Osteocyte (in vitro differentiated cells): ENCODE results near the gene LGR5. TPM values are rescaled to one million over a fixed set of nuclear protein-coding genes. Genes with fewer than 3 reads are reported as not detected.
A peak's percentile ranks its signal among the peaks of the same experiment; 100 is the strongest.

Experiments used
- DNase-seq: peaks from one replicate; pipeline ENCODE4 v3.0.0; 2021; ENCODE audit warnings: mixed read lengths; ENCODE audit not compliant: unreplicated experiment; ENCODE audit errors: extremely low spot score
- H3K27ac Mint-ChIP-seq: one replicate; pipeline ENCODE4 v1.8.0; 2021; ENCODE audit warnings: mild to moderate bottlenecking, mixed read lengths; ENCODE audit not compliant: unreplicated experiment
- H3K27me3 Mint-ChIP-seq: one replicate; pipeline ENCODE4 v1.8.0; 2021; ENCODE audit warnings: mixed read lengths; ENCODE audit not compliant: unreplicated experiment
- H3K36me3 Mint-ChIP-seq: one replicate; pipeline ENCODE4 v1.8.0; 2021; ENCODE audit warnings: mixed read lengths; ENCODE audit not compliant: unreplicated experiment
- H3K4me1 Mint-ChIP-seq: one replicate; pipeline ENCODE4 v1.8.0; 2021; ENCODE audit warnings: mixed read lengths; ENCODE audit not compliant: unreplicated experiment
- H3K4me3 Mint-ChIP-seq: one replicate; pipeline ENCODE4 v1.8.0; 2021; ENCODE audit warnings: mild to moderate bottlenecking, moderate library complexity, mixed read lengths; ENCODE audit not compliant: unreplicated experiment
- H3K9me3 Mint-ChIP-seq: one replicate; pipeline ENCODE4 v1.8.0; 2021; ENCODE audit warnings: mixed read lengths; ENCODE audit not compliant: unreplicated experiment
- total RNA-seq: library from RNA; stranded (reverse); gene quantifications from 2 replicates; pipeline ENCODE4 v1.2.1, GENCODE V29; 2021
- TF ChIP-seq, protein P1 (sequence below): fragments of 200-600 bp; sonication (generic); IDR thresholded peaks from 2 replicates; pipeline ENCODE4 v1.5.0; 2021; ENCODE audit warnings: antibody characterized with exemption, mild to moderate bottlenecking, moderate library complexity

The LGR5 gene
- total RNA-seq, 1 donor from 2014 or later: 55.8 TPM

DNA sequence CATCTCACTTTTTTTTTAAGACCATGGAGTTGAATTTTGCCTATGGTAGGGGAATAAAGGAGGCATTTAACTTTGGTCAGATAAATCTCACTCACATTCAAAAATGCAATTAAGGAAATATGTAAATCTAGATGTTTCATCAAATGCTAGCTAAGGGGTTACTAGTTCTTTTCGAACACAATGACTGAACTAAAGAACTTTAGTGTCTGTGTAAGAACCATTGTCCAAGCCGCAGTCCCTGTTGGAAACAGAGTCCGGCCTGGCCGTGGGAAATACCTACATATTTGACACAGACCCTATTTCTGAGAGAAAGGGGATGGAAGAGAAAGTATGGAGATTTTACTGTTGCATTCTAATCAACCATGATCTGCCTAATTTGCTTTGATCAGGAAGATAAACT, 17.4 kb downstream of the LGR5 start:
- Mint-ChIP-seq H3K9me3 (no peaks in the 10 kb centered on the region), H3K27me3 (no peaks in the 10 kb centered on the region), H3K4me3 (no peak overlapping the region), H3K36me3 (peaks cover 19% of the 10 kb centered on the region), H3K27ac (no peak overlapping the region), H3K4me1 (peaks cover 2% of the 10 kb centered on the region)
- DNase-seq: no peak
- TF ChIP-seq, protein P1, sequence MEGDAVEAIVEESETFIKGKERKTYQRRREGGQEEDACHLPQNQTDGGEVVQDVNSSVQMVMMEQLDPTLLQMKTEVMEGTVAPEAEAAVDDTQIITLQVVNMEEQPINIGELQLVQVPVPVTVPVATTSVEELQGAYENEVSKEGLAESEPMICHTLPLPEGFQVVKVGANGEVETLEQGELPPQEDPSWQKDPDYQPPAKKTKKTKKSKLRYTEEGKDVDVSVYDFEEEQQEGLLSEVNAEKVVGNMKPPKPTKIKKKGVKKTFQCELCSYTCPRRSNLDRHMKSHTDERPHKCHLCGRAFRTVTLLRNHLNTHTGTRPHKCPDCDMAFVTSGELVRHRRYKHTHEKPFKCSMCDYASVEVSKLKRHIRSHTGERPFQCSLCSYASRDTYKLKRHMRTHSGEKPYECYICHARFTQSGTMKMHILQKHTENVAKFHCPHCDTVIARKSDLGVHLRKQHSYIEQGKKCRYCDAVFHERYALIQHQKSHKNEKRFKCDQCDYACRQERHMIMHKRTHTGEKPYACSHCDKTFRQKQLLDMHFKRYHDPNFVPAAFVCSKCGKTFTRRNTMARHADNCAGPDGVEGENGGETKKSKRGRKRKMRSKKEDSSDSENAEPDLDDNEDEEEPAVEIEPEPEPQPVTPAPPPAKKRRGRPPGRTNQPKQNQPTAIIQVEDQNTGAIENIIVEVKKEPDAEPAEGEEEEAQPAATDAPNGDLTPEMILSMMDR: no peak

DNA sequence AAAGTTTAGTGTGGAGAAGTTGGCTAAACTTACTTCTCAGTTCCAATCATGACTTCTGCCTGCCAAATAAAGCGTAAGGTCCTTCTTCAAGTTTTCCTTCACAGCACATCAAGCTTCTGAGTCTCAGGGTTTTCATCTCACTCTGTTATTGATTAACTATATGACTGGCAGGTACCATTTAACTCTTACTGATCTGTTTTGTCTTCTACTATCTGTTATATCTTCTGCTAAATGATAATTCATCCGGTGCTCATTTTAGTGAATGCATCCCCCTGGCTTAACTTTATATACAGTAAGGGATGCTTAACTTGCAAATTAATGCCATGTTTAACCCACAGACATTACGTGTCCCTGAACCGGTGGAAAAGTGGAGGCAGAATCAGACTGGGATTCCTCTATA, 20.7 kb downstream of the LGR5 start:
- Mint-ChIP-seq H3K36me3 (peaks cover 8% of the 10 kb centered on the region), H3K9me3 (no peaks in the 10 kb centered on the region), H3K27ac (no peak overlapping the region), H3K4me1 (peaks cover 11% of the 10 kb centered on the region), H3K27me3 (no peaks in the 10 kb centered on the region), H3K4me3 (no peak overlapping the region)
- TF ChIP-seq, protein P1: no peak
- DNase-seq: no peak

DNA sequence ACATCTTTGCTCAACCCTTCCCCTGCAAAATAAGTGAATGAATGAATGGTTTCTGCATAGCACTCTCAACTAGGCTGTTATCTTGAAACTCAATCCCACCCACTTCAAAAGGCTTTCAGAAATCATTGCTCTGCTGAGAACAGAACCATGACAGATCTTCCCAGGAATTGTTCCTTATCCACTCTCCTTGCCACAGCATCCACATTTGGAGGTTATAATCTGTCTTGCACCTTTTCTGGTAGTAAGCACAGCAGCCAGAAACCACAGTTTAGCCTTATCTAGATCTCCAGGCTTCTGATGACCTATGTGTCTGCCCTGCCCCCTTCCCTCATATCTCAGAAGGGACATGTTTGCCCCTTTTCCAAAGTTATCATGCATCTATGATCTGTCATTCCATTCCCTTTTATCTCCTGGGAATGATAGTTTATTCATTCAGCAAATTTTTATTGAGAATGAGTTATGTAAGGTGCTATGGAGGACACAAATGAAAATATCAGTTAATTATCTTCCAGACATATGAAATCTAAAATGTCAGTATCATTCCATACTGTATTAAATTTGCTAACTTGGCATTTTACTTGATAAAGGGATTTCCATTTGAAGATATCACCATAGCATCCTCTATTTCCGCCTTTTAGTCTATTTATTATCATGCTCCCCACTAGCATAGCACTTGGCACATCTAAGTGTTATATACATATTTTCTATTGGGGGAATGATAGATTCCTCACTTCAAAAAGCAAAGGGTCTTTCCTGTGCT, 21.4 kb downstream of the LGR5 start:
- no peaks in the 10 kb centered on the region for H3K9me3 Mint-ChIP-seq
- H3K36me3 Mint-ChIP-seq: peaks cover 13% of the 10 kb centered on the region
- peaks cover 18% of the 10 kb centered on the region for H3K4me1 Mint-ChIP-seq
- DNase-seq: no peak
- no peak overlapping the region for H3K4me3 Mint-ChIP-seq
- no peak overlapping the region for H3K27ac Mint-ChIP-seq
- TF ChIP-seq, protein P1: no peak
- H3K27me3 Mint-ChIP-seq: no peaks in the 10 kb centered on the region

DNA sequence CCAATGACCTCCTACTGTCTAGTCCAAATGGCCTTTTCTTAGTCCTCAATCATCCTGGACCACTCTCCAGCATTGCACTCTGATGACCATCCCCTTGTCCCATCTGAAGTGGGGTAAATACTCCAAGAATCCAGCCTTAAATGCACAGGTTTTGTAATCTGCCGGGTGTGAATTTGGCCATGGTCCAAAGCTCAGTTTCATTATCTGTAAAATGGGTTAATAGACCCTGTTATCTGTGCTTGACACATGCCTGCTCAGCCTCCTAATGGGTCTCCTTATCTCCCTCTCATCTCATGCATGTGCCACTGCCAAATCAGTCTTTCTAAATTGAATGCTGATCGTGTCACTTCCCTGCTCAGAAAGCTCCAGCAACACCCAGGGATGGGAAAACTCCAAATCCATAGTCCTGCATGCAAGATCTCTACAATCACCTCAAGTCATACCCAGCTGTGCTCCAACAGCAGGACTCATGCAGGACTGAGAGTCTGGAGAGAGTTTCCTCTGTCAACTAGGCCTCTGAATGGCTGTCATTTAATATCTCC, 22.3 kb downstream of the LGR5 start:
- H3K4me3 Mint-ChIP-seq: no peak overlapping the region
- peaks cover 17% of the 10 kb centered on the region for H3K36me3 Mint-ChIP-seq
- H3K27me3 Mint-ChIP-seq: no peaks in the 10 kb centered on the region
- peaks cover 27% of the 10 kb centered on the region for H3K4me1 Mint-ChIP-seq
- no peaks in the 10 kb centered on the region for H3K9me3 Mint-ChIP-seq
- no peak for DNase-seq
- TF ChIP-seq, protein P1: no peak
- H3K27ac Mint-ChIP-seq: no peak overlapping the region

DNA sequence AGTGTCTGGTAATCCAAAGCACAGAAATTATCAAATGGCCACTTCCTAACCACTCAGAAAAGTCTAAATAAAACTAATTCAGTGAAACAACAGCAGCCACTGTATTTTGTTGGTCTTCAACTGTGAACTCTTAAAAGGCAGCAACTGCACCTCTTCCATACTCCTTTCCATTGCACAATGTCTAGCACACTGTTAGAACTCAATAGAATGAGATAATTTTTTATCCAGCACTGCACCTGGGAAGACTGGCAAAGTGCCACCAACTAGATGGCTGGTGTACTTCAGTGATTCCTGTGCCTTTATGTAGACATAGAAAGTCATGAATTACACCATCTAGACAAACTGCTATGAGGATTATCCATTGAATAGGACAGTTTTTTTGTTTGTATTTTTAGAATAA, 26.2 kb downstream of the LGR5 start:
- H3K4me3 Mint-ChIP-seq: no peak overlapping the region
- H3K27me3 Mint-ChIP-seq: no peaks in the 10 kb centered on the region
- no peaks in the 10 kb centered on the region for H3K9me3 Mint-ChIP-seq
- DNase-seq: no peak
- TF ChIP-seq, protein P1: no peak
- peaks cover 55% of the 10 kb centered on the region for H3K4me1 Mint-ChIP-seq
- H3K36me3 Mint-ChIP-seq: peaks cover 17% of the 10 kb centered on the region
- peak overlapping the region; percentile 47 for H3K27ac Mint-ChIP-seq
